A549 (cell line): ENCODE results near the gene HESX1.

Experiments
- GATA3 ChIP-seq: IDR thresholded peaks from 2 replicates; pipeline ENCODE4 v1.6.1; 2012; ENCODE audit warnings: borderline replicate concordance
- KDM1A ChIP-seq: fragments of 200-600 bp; sonication (generic); IDR thresholded peaks from 2 replicates; pipeline ENCODE4 v1.6.1; 2016; ENCODE audit warnings: low read depth, mild to moderate bottlenecking

DNA sequence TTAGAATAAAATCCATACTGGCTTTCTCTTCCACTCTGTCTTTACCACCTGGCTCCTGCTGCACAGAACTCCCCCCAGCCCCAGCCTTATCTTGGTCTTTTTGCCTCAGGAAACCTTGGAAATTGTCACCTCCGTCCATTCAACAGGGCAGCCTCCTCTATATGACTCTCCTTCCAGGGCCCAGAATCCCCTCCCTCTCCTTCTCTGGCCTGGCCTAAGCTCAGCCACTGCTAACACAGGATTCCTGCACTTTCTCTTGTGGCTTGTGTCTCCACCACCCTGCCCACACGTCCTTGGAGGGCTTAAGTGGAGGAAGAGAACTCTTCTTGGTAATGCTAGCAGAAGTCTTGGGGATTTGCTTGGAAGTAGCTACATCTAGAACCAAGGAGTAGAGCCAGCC lies 33.1 kb downstream of the HESX1 start:
- TF ChIP-seq GATA3, result no peak
- TF ChIP-seq KDM1A, result no peak
